ENCODE measurements around the gene MYH11.

The MYH11 gene

DNA sequence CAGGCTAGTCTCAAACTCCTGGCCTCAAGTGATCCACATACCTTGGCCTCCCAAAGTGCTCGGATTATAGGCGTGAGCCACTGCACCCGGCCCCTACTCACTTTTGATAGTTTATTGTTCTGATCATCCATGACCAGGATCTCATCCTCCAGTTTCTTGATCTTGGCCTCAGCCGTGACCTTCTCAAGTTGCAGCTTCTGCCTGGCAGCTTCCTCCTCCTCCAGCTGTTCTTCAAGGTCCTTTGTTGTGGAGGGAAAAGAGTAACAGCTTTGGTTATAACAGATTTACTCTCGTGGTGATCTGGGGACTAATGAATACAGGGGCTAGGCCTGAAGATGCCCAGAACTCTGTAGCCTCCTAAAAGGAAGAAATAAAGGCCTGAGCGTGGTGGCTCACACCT lies 116.9 kb downstream of the MYH11 start:
- TF ChIP-seq, protein P1, sequence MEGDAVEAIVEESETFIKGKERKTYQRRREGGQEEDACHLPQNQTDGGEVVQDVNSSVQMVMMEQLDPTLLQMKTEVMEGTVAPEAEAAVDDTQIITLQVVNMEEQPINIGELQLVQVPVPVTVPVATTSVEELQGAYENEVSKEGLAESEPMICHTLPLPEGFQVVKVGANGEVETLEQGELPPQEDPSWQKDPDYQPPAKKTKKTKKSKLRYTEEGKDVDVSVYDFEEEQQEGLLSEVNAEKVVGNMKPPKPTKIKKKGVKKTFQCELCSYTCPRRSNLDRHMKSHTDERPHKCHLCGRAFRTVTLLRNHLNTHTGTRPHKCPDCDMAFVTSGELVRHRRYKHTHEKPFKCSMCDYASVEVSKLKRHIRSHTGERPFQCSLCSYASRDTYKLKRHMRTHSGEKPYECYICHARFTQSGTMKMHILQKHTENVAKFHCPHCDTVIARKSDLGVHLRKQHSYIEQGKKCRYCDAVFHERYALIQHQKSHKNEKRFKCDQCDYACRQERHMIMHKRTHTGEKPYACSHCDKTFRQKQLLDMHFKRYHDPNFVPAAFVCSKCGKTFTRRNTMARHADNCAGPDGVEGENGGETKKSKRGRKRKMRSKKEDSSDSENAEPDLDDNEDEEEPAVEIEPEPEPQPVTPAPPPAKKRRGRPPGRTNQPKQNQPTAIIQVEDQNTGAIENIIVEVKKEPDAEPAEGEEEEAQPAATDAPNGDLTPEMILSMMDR (IDR thresholded peaks at IDR 0.05; ENCODE audit: low read depth, low read length) = no peak
- no peak for TF ChIP-seq MYC (IDR thresholded peaks at IDR 0.05; ENCODE audit: low read depth, low read length)
- DNase-seq (ENCODE audit: low read depth) = no peak
- no peak overlapping the region for H3K4me3 ChIP-seq (ENCODE audit: low read depth, low read length)

GRCh38 chr16:15739464-15739863 lies 117.4 kb downstream of the MYH11 start:
- TF ChIP-seq, protein P1 (IDR thresholded peaks at IDR 0.05; ENCODE audit: low read depth, low read length) = no peak
- TF ChIP-seq MYC (IDR thresholded peaks at IDR 0.05; ENCODE audit: low read depth, low read length) = no peak
- no peak for TF ChIP-seq POLR2A (IDR thresholded peaks at IDR 0.05; ENCODE audit: extremely low read depth, insufficient read length)
- TF ChIP-seq, protein P2, sequence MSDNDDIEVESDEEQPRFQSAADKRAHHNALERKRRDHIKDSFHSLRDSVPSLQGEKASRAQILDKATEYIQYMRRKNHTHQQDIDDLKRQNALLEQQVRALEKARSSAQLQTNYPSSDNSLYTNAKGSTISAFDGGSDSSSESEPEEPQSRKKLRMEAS (IDR thresholded peaks at IDR 0.05; ENCODE audit: low read depth, low read length) = no peak
- H3K4me3 ChIP-seq (ENCODE audit: low read depth, low read length) = no peak overlapping the region

DNA sequence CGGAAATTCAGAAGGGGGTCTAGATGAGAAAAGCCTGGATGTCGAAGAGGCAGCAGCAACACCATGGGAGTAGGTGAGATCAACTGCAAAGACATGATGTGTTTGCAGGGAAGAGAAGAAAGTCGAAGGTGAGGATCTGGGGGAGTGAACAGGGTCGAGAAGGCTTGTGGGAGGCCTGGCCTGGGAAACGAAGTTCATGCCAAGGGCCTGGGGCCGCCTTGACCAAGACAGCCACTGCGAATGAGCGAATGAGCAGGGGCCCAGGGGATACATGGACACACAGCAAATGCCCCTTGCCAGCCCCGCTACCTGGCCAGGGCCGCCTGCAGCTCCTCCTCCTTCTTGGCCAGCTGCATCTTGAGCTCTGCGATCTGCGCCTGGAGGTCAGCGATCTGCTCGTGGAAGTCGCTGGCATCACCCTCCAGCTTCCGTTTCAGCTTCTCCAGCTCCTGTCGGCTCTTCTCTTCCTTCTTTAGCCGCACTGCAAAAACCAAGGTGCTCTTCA lies 119.6 kb downstream of the MYH11 start:
- no peak for DNase-seq (ENCODE audit: low read depth)
- TF ChIP-seq MYC (IDR thresholded peaks at IDR 0.05; ENCODE audit: low read depth, low read length) (no peak), POLR2A (IDR thresholded peaks at IDR 0.05; ENCODE audit: extremely low read depth, insufficient read length) (no peak)
- TF ChIP-seq, protein P1 (IDR thresholded peaks at IDR 0.05; ENCODE audit: low read depth, low read length) = no peak
- TF ChIP-seq, protein P2 (IDR thresholded peaks at IDR 0.05; ENCODE audit: low read depth, low read length) = no peak
- H3K4me3 ChIP-seq (ENCODE audit: low read depth, low read length) = no peak overlapping the region

More at GRCh38 chr16:15739464-15739863, 117.4 kb downstream of the MYH11 start:
- DNase-seq (ENCODE audit: low read depth) = no peak

- TF ChIP-seq, protein P1 (IDR thresholded peaks at IDR 0.05; ENCODE audit: low read depth, low read length) = no peak
- TF ChIP-seq POLR2A (IDR thresholded peaks at IDR 0.05; ENCODE audit: extremely low read depth, insufficient read length) = no peak
- TF ChIP-seq MYC (IDR thresholded peaks at IDR 0.05; ENCODE audit: low read depth, low read length) = no peak
- TF ChIP-seq, protein P2 (IDR thresholded peaks at IDR 0.05; ENCODE audit: low read depth, low read length) = no peak
- no peak for DNase-seq (ENCODE audit: low read depth)
- H3K4me3 ChIP-seq (ENCODE audit: low read depth, low read length) = no peak overlapping the region
Measured at GRCh38 chr16:15736529-15736928, 120.3 kb downstream of the MYH11 start.

DNA sequence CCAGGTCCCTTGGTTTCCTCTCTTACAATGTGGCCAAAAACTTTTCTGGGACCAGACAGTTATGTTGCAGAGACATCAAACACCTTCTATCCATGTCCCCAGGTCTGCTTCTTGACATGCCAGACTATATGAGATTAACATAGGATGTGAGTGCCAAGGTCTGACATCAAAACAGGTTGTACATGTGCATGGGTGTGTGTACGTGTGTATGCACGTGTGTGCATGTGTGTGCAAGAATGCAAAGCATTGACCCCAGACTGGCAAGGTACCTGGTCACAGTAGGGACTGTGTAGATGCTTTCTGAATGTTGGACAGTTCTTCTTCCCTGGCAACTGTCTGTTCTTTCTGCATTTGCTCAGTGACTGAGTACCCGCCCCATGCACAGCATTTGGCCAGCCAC lies 121.2 kb downstream of the MYH11 start:
- no peak for DNase-seq (ENCODE audit: low read depth)
- TF ChIP-seq POLR2A (IDR thresholded peaks at IDR 0.05; ENCODE audit: extremely low read depth, insufficient read length) = no peak
- no peak for TF ChIP-seq MYC (IDR thresholded peaks at IDR 0.05; ENCODE audit: low read depth, low read length)
- TF ChIP-seq, protein P1 (IDR thresholded peaks at IDR 0.05; ENCODE audit: low read depth, low read length) = no peak
- TF ChIP-seq, protein P2 (IDR thresholded peaks at IDR 0.05; ENCODE audit: low read depth, low read length) = no peak
- no peak overlapping the region for H3K4me3 ChIP-seq (ENCODE audit: low read depth, low read length)

- no peak for DNase-seq (ENCODE audit: low read depth)
- no peak overlapping the region for H3K4me3 ChIP-seq (ENCODE audit: low read depth, low read length)
- TF ChIP-seq, protein P2 (IDR thresholded peaks at IDR 0.05; ENCODE audit: low read depth, low read length) = no peak
- TF ChIP-seq MYC (IDR thresholded peaks at IDR 0.05; ENCODE audit: low read depth, low read length) (no peak), POLR2A (IDR thresholded peaks at IDR 0.05; ENCODE audit: extremely low read depth, insufficient read length) (no peak)
- TF ChIP-seq, protein P1 (IDR thresholded peaks at IDR 0.05; ENCODE audit: low read depth, low read length) = no peak
Measured at GRCh38 chr16:15732416-15732815, 124.4 kb downstream of the MYH11 start.
